K562 (cell line): ENCODE data around the gene C16orf74. TPM values are rescaled to one million over a fixed set of nuclear protein-coding genes. Genes with fewer than 3 reads are reported as not detected.
A peak's percentile ranks its signal among the peaks of the same experiment; 100 is the strongest.

Experiments
- ATF1 ChIP-seq, 2 experiments: fragments of 450-650 bp in 1 of 2; IDR thresholded peaks; 2 replicates each; pipeline ENCODE4 v1.6.1; 2016; ENCODE audit warnings: missing compliant biosample characterization in 1 of 2, missing genetic modification characterization in 1 of 2
- C11orf30 ChIP-seq: fragments of 450-650 bp; IDR thresholded peaks from 2 replicates; pipeline ENCODE4 v1.6.1; 2016; ENCODE audit warnings: low read depth, mild to moderate bottlenecking
- CREB1 ChIP-seq, 2 experiments: sonication (generic) in 1 of 2; formaldehyde crosslinking in 1 of 2; IDR thresholded peaks; 2 replicates each; pipeline versions ENCODE4 v1.6.1 to v1.8.0; 2012 to 2022; ENCODE audit warnings: inconsistent platforms in 1 of 2, mild to moderate bottlenecking in 1 of 2, missing genetic modification reagents in 1 of 2, moderate library complexity in 1 of 2
- E2F3 ChIP-seq: fragments of 250-450 bp; sonication (Bioruptor Pico); IDR thresholded peaks from 2 replicates; pipeline ENCODE4 v1.4.0; 2020; ENCODE audit warnings: mild to moderate bottlenecking
- ETS2 ChIP-seq: IDR thresholded peaks from 2 replicates; pipeline ENCODE4 v1.6.1; 2016; ENCODE audit warnings: borderline replicate concordance, missing genetic modification characterization, mild to moderate bottlenecking, moderate library complexity, missing compliant biosample characterization; ENCODE audit not compliant: poor library complexity, severe bottlenecking
- ETV1 ChIP-seq: fragments of 450-650 bp; conservative IDR thresholded peaks from 2 replicates; pipeline ENCODE4 v1.6.1; 2016; ENCODE audit warnings: missing genetic modification characterization, control low read depth, low read depth, missing compliant biosample characterization
- HCFC1 ChIP-seq: IDR thresholded peaks from 2 replicates; pipeline ENCODE4 v1.6.1; 2012; ENCODE audit warnings: low read depth, low read length, improper control_type of control experiment
- HDAC2 ChIP-seq: fragments of 450-650 bp; IDR thresholded peaks from 2 replicates; pipeline ENCODE4 v1.6.1; 2016; ENCODE audit warnings: mild to moderate bottlenecking
- LCOR ChIP-seq: sonication (generic); formaldehyde crosslinking; IDR thresholded peaks from 2 replicates; pipeline ENCODE4 v1.8.0; 2022; ENCODE audit warnings: mild to moderate bottlenecking, missing genetic modification reagents
- MYC ChIP-seq, 2 experiments: fragments of 250-450 bp in 1 of 2; sonication (Bioruptor Pico) in 1 of 2; IDR thresholded peaks; 2 replicates each; pipeline versions ENCODE4 v1.5.1 to v1.6.1; 2012 to 2021; ENCODE audit warnings: low read depth in 2 of 2, borderline replicate concordance in 1 of 2, improper control_type of control experiment in 1 of 2, low read length in 1 of 2, mild to moderate bottlenecking in 1 of 2, moderate library complexity in 1 of 2
- NRF1 ChIP-seq, 2 experiments: fragments of 450-650 bp; IDR thresholded peaks in 1 of 2; conservative IDR thresholded peaks in 1 of 2; 2 replicates each; pipeline ENCODE4 v1.6.1; 2014; ENCODE audit warnings: mild to moderate bottlenecking in 2 of 2
- XRCC5 ChIP-seq: fragments of 200-400 bp; formaldehyde crosslinking; IDR thresholded peaks from 2 replicates; pipeline ENCODE4 v1.6.1; 2017; ENCODE audit warnings: low read depth, mild to moderate bottlenecking, low read length
- ZBTB2 ChIP-seq: fragments of 450-650 bp; IDR thresholded peaks from 2 replicates; pipeline ENCODE4 v1.6.1; 2016; ENCODE audit warnings: antibody characterized with exemption
- ZNF184 ChIP-seq: sonication (generic); formaldehyde crosslinking; IDR thresholded peaks from 2 replicates; pipeline ENCODE4 v1.5.0; 2020; ENCODE audit warnings: missing genetic modification reagents
- ZNF354B ChIP-seq: fragments of 250-450 bp; sonication (Bioruptor Pico); IDR thresholded peaks from 2 replicates; pipeline ENCODE4 v1.4.0; 2020
- ZNF785 ChIP-seq: fragments of 250-450 bp; sonication (Bioruptor Pico); IDR thresholded peaks from 2 replicates; pipeline ENCODE4 v1.4.0; 2020; ENCODE audit warnings: mild to moderate bottlenecking
- polyA plus RNA-seq, 8 experiments: library from polyadenylated mRNA; depleted of rRNA in 4 of 8; stranded (reverse) in 5 of 8; unstranded in 3 of 8; fragments of >200 nt; fragmentation: Nextera tagmentation in 2 of 8; fragmentation: Illumina TruSeq in 1 of 8; extraction: Ambion mirVana in 2 of 8; extraction: Trizol in 1 of 8; gene quantifications; 2 replicates each; pipeline versions ENCODE4 v1.2.1 to v1.2.3, GENCODE V29; 2011 to 2014; ENCODE audit warnings: inconsistent platforms in 1 of 8, missing spikeins in 1 of 8
- total RNA-seq, 7 experiments: library from RNA; depleted of rRNA in 6 of 7; stranded (reverse); fragments of >200 nt in 6 of 7; fragmentation: Illumina TruSeq in 2 of 7; extraction: Trizol in 2 of 7; gene quantifications; 2 replicates each; pipeline versions ENCODE4 v1.2.1 to v1.2.3, GENCODE V29; 2011 to 2021; ENCODE audit warnings: low replicate concordance in 1 of 7
- TF ChIP-seq, protein P1 (sequence below): sonication (generic); formaldehyde crosslinking; IDR thresholded peaks from 2 replicates; pipeline ENCODE4 v1.8.0; 2022; ENCODE audit warnings: mild to moderate bottlenecking, missing genetic modification reagents
- TF ChIP-seq, protein P2 (sequence below): sonication (generic); formaldehyde crosslinking; IDR thresholded peaks from 2 replicates; pipeline ENCODE4 v1.8.1; 2023; ENCODE audit warnings: mild to moderate bottlenecking, missing genetic modification reagents
- TF ChIP-seq, protein P3 (sequence below): IDR thresholded peaks from 2 replicates; pipeline ENCODE4 v1.6.1; 2011; ENCODE audit not compliant: insufficient read length; ENCODE audit errors: extremely low read depth

The C16orf74 gene
- total and polyA plus RNA-seq, 9 of the 15 experiments (the other 6 are each of a cell fraction or from before 2014, with no cell fraction given) = not detected

GRCh38 chr16:85688586-85689284, 62.2 kb downstream of the C16orf74 start, which contains the start of gene GINS2 (continued):
- TF ChIP-seq, protein P1, sequence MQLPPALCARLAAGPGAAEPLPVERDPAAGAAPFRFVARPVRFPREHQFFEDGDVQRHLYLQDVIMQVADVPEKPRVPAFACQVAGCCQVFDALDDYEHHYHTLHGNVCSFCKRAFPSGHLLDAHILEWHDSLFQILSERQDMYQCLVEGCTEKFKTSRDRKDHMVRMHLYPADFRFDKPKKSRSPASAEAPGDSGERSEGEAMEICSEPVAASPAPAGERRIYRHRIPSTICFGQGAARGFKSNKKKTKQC (CRISPR knock-in tag) = peak; percentile 57; the same call in 1 of the 2 replicates
- TF ChIP-seq XRCC5 (no peak), E2F3 (CRISPR knock-in tag) (peak; percentile 99), ATF1 (CRISPR knock-in tag; IDR thresholded peaks at IDR 0.05) (no peak), ATF1 (tag; IDR thresholded peaks at IDR 0.05) (peak; percentile 56), ZBTB2 (0 out of 2 replicates have a peak, but pooled peaks have one; percentile 5), ETS2 (tag) (no peak), HDAC2 (no peak), C11orf30 (no peak), NRF1 (conservative IDR thresholded peaks at IDR 0.05 in 1 of 2, IDR thresholded peaks at IDR 0.05 in 1 of 2) (peak; percentile 70 to 74), ETV1 (no peak), ZNF785 (CRISPR knock-in tag) (no peak), HCFC1 (0 out of 2 replicates have a peak, but pooled peaks have one; percentile 9), LCOR (0 out of 2 replicates have a peak, but pooled peaks have one; percentile 23), ZNF184 (CRISPR knock-in tag) (no peak), CREB1 (IDR thresholded peaks at IDR 0.05) (0 out of 2 replicates have a peak, but pooled peaks have one; percentile 23), CREB1 (CRISPR knock-in tag; IDR thresholded peaks at IDR 0.05) (no peak), MYC (IDR thresholded peaks at IDR 0.05; ENCODE audit: low read depth, low read length) (peak; percentile 67), MYC (CRISPR knock-in tag; IDR thresholded peaks at IDR 0.05; ENCODE audit: borderline replicate concordance, low read depth) (no peak), ZNF354B (CRISPR knock-in tag) (no peak)
- TF ChIP-seq, protein P2, sequence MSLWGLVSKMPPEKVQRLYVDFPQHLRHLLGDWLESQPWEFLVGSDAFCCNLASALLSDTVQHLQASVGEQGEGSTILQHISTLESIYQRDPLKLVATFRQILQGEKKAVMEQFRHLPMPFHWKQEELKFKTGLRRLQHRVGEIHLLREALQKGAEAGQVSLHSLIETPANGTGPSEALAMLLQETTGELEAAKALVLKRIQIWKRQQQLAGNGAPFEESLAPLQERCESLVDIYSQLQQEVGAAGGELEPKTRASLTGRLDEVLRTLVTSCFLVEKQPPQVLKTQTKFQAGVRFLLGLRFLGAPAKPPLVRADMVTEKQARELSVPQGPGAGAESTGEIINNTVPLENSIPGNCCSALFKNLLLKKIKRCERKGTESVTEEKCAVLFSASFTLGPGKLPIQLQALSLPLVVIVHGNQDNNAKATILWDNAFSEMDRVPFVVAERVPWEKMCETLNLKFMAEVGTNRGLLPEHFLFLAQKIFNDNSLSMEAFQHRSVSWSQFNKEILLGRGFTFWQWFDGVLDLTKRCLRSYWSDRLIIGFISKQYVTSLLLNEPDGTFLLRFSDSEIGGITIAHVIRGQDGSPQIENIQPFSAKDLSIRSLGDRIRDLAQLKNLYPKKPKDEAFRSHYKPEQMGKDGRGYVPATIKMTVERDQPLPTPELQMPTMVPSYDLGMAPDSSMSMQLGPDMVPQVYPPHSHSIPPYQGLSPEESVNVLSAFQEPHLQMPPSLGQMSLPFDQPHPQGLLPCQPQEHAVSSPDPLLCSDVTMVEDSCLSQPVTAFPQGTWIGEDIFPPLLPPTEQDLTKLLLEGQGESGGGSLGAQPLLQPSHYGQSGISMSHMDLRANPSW (CRISPR knock-in tag) = no peak
- TF ChIP-seq, protein P3, sequence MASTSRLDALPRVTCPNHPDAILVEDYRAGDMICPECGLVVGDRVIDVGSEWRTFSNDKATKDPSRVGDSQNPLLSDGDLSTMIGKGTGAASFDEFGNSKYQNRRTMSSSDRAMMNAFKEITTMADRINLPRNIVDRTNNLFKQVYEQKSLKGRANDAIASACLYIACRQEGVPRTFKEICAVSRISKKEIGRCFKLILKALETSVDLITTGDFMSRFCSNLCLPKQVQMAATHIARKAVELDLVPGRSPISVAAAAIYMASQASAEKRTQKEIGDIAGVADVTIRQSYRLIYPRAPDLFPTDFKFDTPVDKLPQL = no peak
